Gastroesophageal sphincter (tissue), 3 donors: ENCODE measurements around the gene BHLHE40.

Experiments used
- CTCF ChIP-seq, 4 experiments: fragments of 200-600 bp in 2 of 4; fragments of 450-650 bp in 2 of 4; sonication (generic) in 1 of 4; IDR thresholded peaks; one replicate each; pipeline ENCODE4 v1.5.1; 2017 to 2019; ENCODE audit warnings: antibody characterized with exemption in 4 of 4, mild to moderate bottlenecking in 2 of 4, moderate library complexity in 2 of 4
- EP300 ChIP-seq: sonication (generic); formaldehyde crosslinking; IDR thresholded peaks from one replicate; pipeline ENCODE4 v1.6.1; 2017; ENCODE audit warnings: antibody characterized with exemption, mild to moderate bottlenecking
- POLR2A ChIP-seq, 2 donors: fragments of 450-650 bp; IDR thresholded peaks; one replicate each; pipeline ENCODE4 v1.6.1; 2017; ENCODE audit warnings: antibody characterized with exemption in 2 of 2, mild to moderate bottlenecking in 2 of 2, moderate library complexity in 1 of 2

GRCh38 chr3:4990069-4990468 is 10.8 kb downstream of the BHLHE40 start:
- no peak for TF ChIP-seq CTCF (IDR thresholded peaks at IDR 0.05)
- TF ChIP-seq POLR2A (IDR thresholded peaks at IDR 0.05) = no peak
- TF ChIP-seq EP300 = no peak
